HG02798 (cell line): Measurements from ENCODE around the gene CYFIP2.

Source experiments
- ATAC-seq: cut with Tn5 transposase; IDR thresholded peaks from one replicate; pipeline ENCODE4 v1.9.1; 2021; ENCODE audit warnings: mild to moderate bottlenecking; ENCODE audit not compliant: unreplicated experiment, poor library complexity

CYFIP2 gene

GRCh38 chr5:157311595-157311994 is 45.7 kb downstream of the CYFIP2 start:
- ATAC-seq = no peak

GRCh38 chr5:157312492-157312891 is 46.6 kb downstream of the CYFIP2 start:
- ATAC-seq = peak; percentile 85

GRCh38 chr5:157322581-157322980 is 56.7 kb downstream of the CYFIP2 start:
- ATAC-seq = no peak

GRCh38 chr5:157323107-157323706 is 57.3 kb downstream of the CYFIP2 start:
- ATAC-seq = no peak

- no peak for ATAC-seq
These were observed 58.3 kb downstream of the CYFIP2 start for GRCh38 chr5:157324237-157324636.

- no peak for ATAC-seq
These were observed 60.6 kb downstream of the CYFIP2 start for GRCh38 chr5:157326440-157327005.

- no peak for ATAC-seq
These were observed 61.8 kb downstream of the CYFIP2 start for GRCh38 chr5:157327771-157328170.

GRCh38 chr5:157328277-157328912 is 62.5 kb downstream of the CYFIP2 start:
- peak; percentile 97 for ATAC-seq

GRCh38 chr5:157331807-157332206 is 65.9 kb downstream of the CYFIP2 start:
- no peak for ATAC-seq

GRCh38 chr5:157335534-157336422 is 69.9 kb downstream of the CYFIP2 start:
- ATAC-seq = no peak

GRCh38 chr5:157336423-157336744 is 70.5 kb downstream of the CYFIP2 start:
- no peak for ATAC-seq

- no peak for ATAC-seq
These were observed 73.5 kb downstream of the CYFIP2 start for GRCh38 chr5:157339409-157339808.

GRCh38 chr5:157342822-157343402 is 77.0 kb downstream of the CYFIP2 start:
- peak; percentile 53 for ATAC-seq

- no peak for ATAC-seq
These were observed 78.2 kb downstream of the CYFIP2 start for GRCh38 chr5:157343842-157344790.

- no peak for ATAC-seq
These were observed 79.1 kb downstream of the CYFIP2 start for GRCh38 chr5:157345067-157345466.

- no peak for ATAC-seq
These were observed 79.6 kb downstream of the CYFIP2 start for GRCh38 chr5:157345485-157345884.

- ATAC-seq = no peak
These were observed 81.6 kb downstream of the CYFIP2 start for GRCh38 chr5:157347301-157348048.

- ATAC-seq = no peak
These were observed 82.1 kb downstream of the CYFIP2 start for GRCh38 chr5:157348049-157348400.
